KMS-11 (cell line): ENCODE data around the gene TMEM203.
A peak's percentile ranks its signal among the peaks of the same experiment; 100 is the strongest.

Source experiments
- H2AFZ ChIP-seq: fragments of 200-600 bp; sonication (generic); 2 replicates; pipeline ENCODE4 v1.6.1; 2016; ENCODE audit warnings: antibody characterized with exemption, mixed run types, low read depth
- H3K27ac ChIP-seq: fragments of 200-600 bp; sonication (generic); 2 replicates; pipeline ENCODE4 v1.6.1; 2016; ENCODE audit warnings: mild to moderate bottlenecking, mixed run types
- H3K27me3 ChIP-seq: fragments of 200-600 bp; sonication (generic); 2 replicates; pipeline ENCODE4 v1.6.1; 2017; ENCODE audit warnings: mild to moderate bottlenecking, low read depth, mixed run types, moderate library complexity; ENCODE audit not compliant: insufficient read depth
- H3K36me3 ChIP-seq: fragments of 200-600 bp; sonication (generic); 2 replicates; pipeline ENCODE4 v1.6.1; 2017; ENCODE audit warnings: mild to moderate bottlenecking, mixed run types; ENCODE audit not compliant: insufficient read depth
- H3K4me1 ChIP-seq: fragments of 200-600 bp; sonication (generic); 2 replicates; pipeline ENCODE4 v1.6.1; 2016; ENCODE audit warnings: mild to moderate bottlenecking, low read depth, mixed run types; ENCODE audit not compliant: poor library complexity, severe bottlenecking
- H3K4me2 ChIP-seq: fragments of 200-600 bp; sonication (generic); 2 replicates; pipeline ENCODE4 v1.7.0; 2016; ENCODE audit warnings: mild to moderate bottlenecking, mixed run types
- H3K4me3 ChIP-seq: fragments of 200-600 bp; sonication (generic); IDR thresholded peaks from 2 replicates; pipeline ENCODE4 v1.6.1; 2017; ENCODE audit warnings: low read depth, low read length, mixed read lengths; ENCODE audit not compliant: insufficient read depth
- H3K79me2 ChIP-seq: fragments of 200-600 bp; sonication (generic); 2 replicates; pipeline ENCODE4 v1.6.1; 2016; ENCODE audit warnings: low read depth, mixed run types; ENCODE audit not compliant: insufficient read depth
- H3K9ac ChIP-seq: fragments of 200-600 bp; sonication (generic); 2 replicates; pipeline ENCODE4 v1.6.1; 2016; ENCODE audit warnings: mild to moderate bottlenecking, mixed run types
- H4K20me1 ChIP-seq: fragments of 200-600 bp; sonication (generic); 2 replicates; pipeline ENCODE4 v1.6.1; 2016; ENCODE audit warnings: mild to moderate bottlenecking, mixed run types; ENCODE audit not compliant: insufficient read depth
- TF ChIP-seq, protein P1 (sequence below): fragments of 200-600 bp; sonication (generic); conservative IDR thresholded peaks from 2 replicates; pipeline ENCODE4 v1.6.1; 2017; ENCODE audit warnings: low read depth, mild to moderate bottlenecking, antibody characterized with exemption, low read length, moderate library complexity, mixed read lengths

TMEM203 gene

DNA sequence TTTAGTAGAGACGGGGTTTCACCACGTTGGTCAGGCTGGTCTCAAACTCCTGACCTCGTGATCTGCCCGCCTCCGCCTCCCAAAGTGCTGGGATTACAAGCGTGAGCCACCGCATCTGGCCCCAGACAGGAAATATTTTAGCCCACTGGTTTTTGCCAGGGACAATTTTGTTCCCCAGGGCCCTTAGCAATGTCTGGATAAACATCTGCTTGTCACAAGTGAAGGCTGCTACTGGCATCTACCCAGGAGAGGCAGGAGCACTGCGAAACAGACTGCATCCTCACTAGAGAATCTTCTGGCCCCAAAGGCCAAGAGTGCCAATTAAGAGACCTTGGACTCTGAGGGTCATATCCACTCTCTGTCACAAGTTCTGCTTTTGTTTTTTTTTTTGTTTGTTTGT, 2.5 kb downstream of the TMEM203 start:
- no peaks in the 10 kb centered on the region for H3K36me3 ChIP-seq
- TF ChIP-seq, protein P1, sequence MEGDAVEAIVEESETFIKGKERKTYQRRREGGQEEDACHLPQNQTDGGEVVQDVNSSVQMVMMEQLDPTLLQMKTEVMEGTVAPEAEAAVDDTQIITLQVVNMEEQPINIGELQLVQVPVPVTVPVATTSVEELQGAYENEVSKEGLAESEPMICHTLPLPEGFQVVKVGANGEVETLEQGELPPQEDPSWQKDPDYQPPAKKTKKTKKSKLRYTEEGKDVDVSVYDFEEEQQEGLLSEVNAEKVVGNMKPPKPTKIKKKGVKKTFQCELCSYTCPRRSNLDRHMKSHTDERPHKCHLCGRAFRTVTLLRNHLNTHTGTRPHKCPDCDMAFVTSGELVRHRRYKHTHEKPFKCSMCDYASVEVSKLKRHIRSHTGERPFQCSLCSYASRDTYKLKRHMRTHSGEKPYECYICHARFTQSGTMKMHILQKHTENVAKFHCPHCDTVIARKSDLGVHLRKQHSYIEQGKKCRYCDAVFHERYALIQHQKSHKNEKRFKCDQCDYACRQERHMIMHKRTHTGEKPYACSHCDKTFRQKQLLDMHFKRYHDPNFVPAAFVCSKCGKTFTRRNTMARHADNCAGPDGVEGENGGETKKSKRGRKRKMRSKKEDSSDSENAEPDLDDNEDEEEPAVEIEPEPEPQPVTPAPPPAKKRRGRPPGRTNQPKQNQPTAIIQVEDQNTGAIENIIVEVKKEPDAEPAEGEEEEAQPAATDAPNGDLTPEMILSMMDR: no peak
- H3K4me2 ChIP-seq: no peak overlapping the region
- no peak overlapping the region for H2AFZ ChIP-seq
- no peak overlapping the region for H3K4me3 ChIP-seq
- peaks cover 35% of the 10 kb centered on the region for H3K4me1 ChIP-seq
- H3K27me3 ChIP-seq: no peaks in the 10 kb centered on the region
- peaks cover 43% of the 10 kb centered on the region for H3K79me2 ChIP-seq
- no peak overlapping the region for H3K27ac ChIP-seq
- H3K9ac ChIP-seq: no peak overlapping the region
- H4K20me1 ChIP-seq: no peaks in the 10 kb centered on the region

DNA sequence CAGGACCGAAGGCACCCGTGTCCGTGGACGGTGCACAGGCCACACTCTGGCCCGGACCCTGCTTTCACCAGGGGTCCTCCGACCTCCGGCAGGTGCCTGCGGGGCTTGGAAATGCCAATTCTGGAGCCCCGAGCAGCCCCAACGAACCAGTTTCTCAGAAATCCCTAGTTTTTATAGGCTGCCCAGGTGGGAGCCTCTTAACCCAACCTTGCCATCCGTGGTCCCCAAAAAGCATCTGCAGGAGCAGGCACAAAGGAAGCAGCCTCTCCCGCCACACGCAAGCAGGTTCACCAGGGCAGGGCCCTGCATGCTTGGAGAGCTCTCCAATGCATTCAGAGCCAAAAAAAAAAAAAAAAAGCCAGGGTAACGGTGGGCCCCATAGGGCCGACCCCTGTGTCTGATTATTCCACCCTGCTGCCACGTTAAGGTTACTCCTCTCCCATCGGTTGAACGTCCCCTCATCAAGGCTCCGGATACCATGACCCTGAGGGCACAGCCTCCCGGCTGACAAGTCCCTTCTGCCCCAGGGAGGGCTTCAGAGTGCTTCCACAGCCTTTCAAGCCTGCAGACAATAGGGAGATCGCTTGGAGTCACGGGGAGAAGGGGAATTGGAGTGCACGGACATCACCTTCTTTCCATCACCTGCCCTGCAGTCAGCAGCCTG, 4.1 kb downstream of the TMEM203 start:
- H3K4me2 ChIP-seq: peak overlapping the region; percentile 76
- H3K9ac ChIP-seq: peak overlapping the region; percentile 47; the same call in 1 of the 2 replicates
- H3K4me3 ChIP-seq: no peak overlapping the region
- peak overlapping the region; percentile 24; the same call in 1 of the 2 replicates for H3K27ac ChIP-seq
- H2AFZ ChIP-seq: peak overlapping the region; percentile 73
- no peaks in the 10 kb centered on the region for H3K27me3 ChIP-seq
- TF ChIP-seq, protein P1: no peak
- no peaks in the 10 kb centered on the region for H3K36me3 ChIP-seq
- H3K4me1 ChIP-seq: peaks cover 28% of the 10 kb centered on the region
- H4K20me1 ChIP-seq: no peaks in the 10 kb centered on the region
- H3K79me2 ChIP-seq: peaks cover 33% of the 10 kb centered on the region

DNA sequence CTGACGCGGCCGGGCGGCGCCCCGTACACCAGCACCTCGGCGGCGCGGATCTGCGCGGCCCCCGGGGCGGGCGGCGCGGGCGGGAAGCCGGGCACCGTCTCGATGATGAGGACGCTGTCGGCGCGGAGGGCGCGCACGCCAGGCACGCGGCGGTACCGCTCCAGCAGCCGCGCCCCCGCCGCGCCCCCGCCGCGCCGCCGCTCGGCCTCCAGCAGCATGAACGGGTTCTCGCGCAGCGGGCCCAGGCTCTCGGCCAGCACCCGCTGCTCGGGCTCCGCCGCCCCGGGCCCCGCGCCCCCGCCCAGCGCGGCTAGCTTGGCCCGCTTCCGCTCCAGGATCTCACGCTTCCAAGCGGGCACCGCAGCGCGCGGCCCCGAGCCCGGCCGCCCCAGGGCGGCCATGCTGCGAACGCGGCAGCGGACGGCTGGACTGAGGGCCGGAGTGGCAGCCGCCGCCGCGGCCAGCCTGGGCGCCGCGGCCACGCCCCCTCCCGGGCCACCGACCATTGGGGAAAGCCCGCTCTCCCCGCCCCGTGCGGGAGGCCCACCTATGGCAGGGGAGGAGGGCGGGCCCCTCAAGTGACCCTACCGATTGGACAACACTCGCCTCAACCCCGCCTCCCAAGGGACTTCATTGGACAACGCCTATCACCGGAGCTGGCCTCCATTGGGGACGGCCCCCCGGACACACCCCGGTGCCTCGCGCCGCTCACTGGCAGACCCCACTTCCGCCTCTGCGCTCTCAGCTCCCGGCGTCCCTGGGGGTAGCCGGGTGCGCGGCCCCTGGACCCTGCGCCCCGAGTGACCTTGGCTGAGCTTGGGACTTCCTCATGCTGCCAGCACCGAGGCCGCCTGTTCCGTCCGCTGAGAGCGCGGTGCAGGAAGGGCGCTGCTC, 4.9 kb downstream of the TMEM203 start, which contains the start of gene TPRN:
Gene TPRN (minus strand): TSS at position 431 of the 894 bp plus-strand sequence. CDS start 30 bp downstream, at position 401.
- no peak within 1 kb of the TSS for H3K4me3 ChIP-seq
- no peaks in the 10 kb centered on the region for H4K20me1 ChIP-seq
- peaks cover 25% of the 10 kb centered on the region for H3K79me2 ChIP-seq
- no peaks in the 10 kb centered on the region for H3K27me3 ChIP-seq
- TF ChIP-seq, protein P1: no peak
- H3K4me1 ChIP-seq: peaks cover 27% of the 10 kb centered on the region
- no peaks in the 10 kb centered on the region for H3K36me3 ChIP-seq
- peak within 1 kb of the TSS; percentile 76 for H3K4me2 ChIP-seq
- peak within 1 kb of the TSS; percentile 73 for H2AFZ ChIP-seq
- peak within 1 kb of the TSS; percentile 24; the same call in 1 of the 2 replicates for H3K27ac ChIP-seq
- H3K9ac ChIP-seq: peak within 1 kb of the TSS; percentile 47; the same call in 1 of the 2 replicates

DNA sequence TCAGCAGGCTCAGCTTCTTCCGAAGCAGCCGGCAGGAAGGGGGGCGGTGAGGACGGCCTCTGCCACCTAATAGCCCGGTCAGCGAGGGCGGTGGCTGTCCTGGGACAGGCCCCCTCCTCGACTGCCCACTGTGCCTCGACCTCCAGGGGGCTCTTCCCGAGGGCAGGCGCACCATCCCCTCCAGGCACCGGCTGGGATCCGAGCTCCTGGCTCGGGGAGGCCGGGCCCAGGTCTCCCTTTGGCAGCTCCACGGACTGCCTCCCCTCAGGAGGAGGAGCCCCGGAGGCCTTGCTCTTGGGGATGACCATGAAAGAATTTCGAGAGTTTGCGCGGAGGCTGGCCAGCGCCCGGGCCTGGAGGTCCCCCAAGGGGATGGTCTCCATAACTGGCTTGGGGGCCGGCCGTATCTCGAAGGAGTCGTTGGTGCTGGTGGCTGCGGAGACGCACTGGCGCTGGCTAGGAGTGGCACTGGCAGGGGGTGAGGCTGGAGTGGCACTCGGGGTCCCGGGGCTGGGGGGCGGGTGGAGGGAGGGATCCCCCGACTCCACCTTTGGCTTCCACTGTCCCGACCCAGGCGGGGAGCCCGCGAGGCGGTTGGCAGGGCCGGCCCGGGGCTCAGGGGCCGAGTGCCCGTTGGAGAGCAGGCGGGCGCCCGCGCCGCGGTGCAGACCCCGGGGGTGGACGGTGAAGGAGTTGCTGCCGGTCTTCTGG, 5.9 kb downstream of the TMEM203 start:
- Histone ChIP-seq H2AFZ (no peak overlapping the region), H3K4me2 (peak overlapping the region; percentile 51; the same call in 1 of the 2 replicates), H3K79me2 (peaks cover 19% of the 10 kb centered on the region), H3K4me1 (peaks cover 23% of the 10 kb centered on the region), H3K9ac (no peak overlapping the region), H3K27ac (no peak overlapping the region), H4K20me1 (no peaks in the 10 kb centered on the region), H3K27me3 (no peaks in the 10 kb centered on the region), H3K4me3 (no peak overlapping the region), H3K36me3 (no peaks in the 10 kb centered on the region)
- TF ChIP-seq, protein P1: no peak
